Right atrium auricular region (tissue), 2 donors: Measurements from ENCODE around the gene CLASRP. TPM values are rescaled to one million over a fixed set of nuclear protein-coding genes. Genes with fewer than 3 reads are reported as not detected.

Experiments used
- DNase-seq: peaks from one replicate; pipeline ENCODE4 v3.0.0-alpha.2; 2019; ENCODE audit warnings: low spot score
- H3K27ac ChIP-seq, 2 donors: fragments of 200-600 bp; sonication (generic); 1 replicate in 1 of 2; 2 replicates in 1 of 2; pipeline ENCODE4 v1.5.1; 2016 to 2019
- H3K27me3 ChIP-seq, 2 donors: fragments of 200-600 bp; sonication (generic); one replicate each; pipeline versions ENCODE4 v1.5.1 to v1.6.0; 2017 to 2019
- H3K36me3 ChIP-seq: fragments of 200-600 bp; sonication (generic); one replicate; pipeline ENCODE4 v1.5.1; 2016
- H3K4me1 ChIP-seq, 2 donors: fragments of 200-600 bp; sonication (generic); one replicate each; pipeline versions ENCODE4 v1.5.1 to v1.6.0; 2017 to 2019
- H3K4me3 ChIP-seq, 2 donors: fragments of 200-600 bp; sonication (generic); 1 replicate in 1 of 2; 2 replicates in 1 of 2; pipeline ENCODE4 v1.5.1; 2017 to 2019; ENCODE audit warnings: mild to moderate bottlenecking in 1 of 2, moderate library complexity in 1 of 2
- H3K9me3 ChIP-seq, 2 donors: fragments of 200-600 bp; sonication (generic); one replicate each; pipeline ENCODE4 v1.5.1; 2019
- CTCF ChIP-seq, 2 donors: fragments of 200-600 bp; sonication (generic); IDR thresholded peaks; one replicate each; pipeline ENCODE4 v1.5.1; 2019; ENCODE audit warnings: antibody characterized with exemption in 2 of 2
- total RNA-seq, 2 donors: library from RNA; depleted of rRNA; stranded (reverse); fragments of >200 nt; gene quantifications; one replicate each; pipeline ENCODE4 v1.1.0, GENCODE V29; 2016

Gene CLASRP
- total RNA-seq, 2 donors from 2014 or later = 29.6 to 31.3 TPM

GRCh38 chr19:45005787-45006186, 33.1 kb upstream of the CLASRP start:
- H3K27ac ChIP-seq = no peak overlapping the region
- TF ChIP-seq CTCF (IDR thresholded peaks at IDR 0.05) = no peak
- peaks cover 0 to 10% of the 10 kb centered on the region in 2 donors for H3K4me1 ChIP-seq
- H3K27me3 ChIP-seq = no peaks in the 10 kb centered on the region
- no peaks in the 10 kb centered on the region for H3K36me3 ChIP-seq
- H3K4me3 ChIP-seq = no peak overlapping the region
- no peak for DNase-seq
- H3K9me3 ChIP-seq = no peaks in the 10 kb centered on the region

- TF ChIP-seq CTCF (IDR thresholded peaks at IDR 0.05) = no peak
- Histone ChIP-seq H3K36me3 (peaks cover 4% of the 10 kb centered on the region), H3K9me3 (no peaks in the 10 kb centered on the region)
Observed at GRCh38 chr19:45008552-45008951, 30.3 kb upstream of the CLASRP start.

GRCh38 chr19:45009625-45010255, 29.1 kb upstream of the CLASRP start:
- H3K27me3 ChIP-seq = no peaks in the 10 kb centered on the region
- no peak overlapping the region for H3K27ac ChIP-seq
- no peak for TF ChIP-seq CTCF (IDR thresholded peaks at IDR 0.05)
- no peaks in the 10 kb centered on the region for H3K4me1 ChIP-seq
- no peaks in the 10 kb centered on the region for H3K9me3 ChIP-seq
- no peak for DNase-seq
- H3K36me3 ChIP-seq = peaks cover 4% of the 10 kb centered on the region
- H3K4me3 ChIP-seq = no peak overlapping the region

More at GRCh38 chr19:45008552-45008951, 30.3 kb upstream of the CLASRP start:
- no peaks in the 10 kb centered on the region for H3K27me3 ChIP-seq
- no peak overlapping the region for H3K4me3 ChIP-seq
- no peak overlapping the region for H3K27ac ChIP-seq
- no peaks in the 10 kb centered on the region for H3K4me1 ChIP-seq
- DNase-seq = no peak

GRCh38 chr19:45010306-45010705, 28.5 kb upstream of the CLASRP start:
- peaks cover 4% of the 10 kb centered on the region for H3K36me3 ChIP-seq
- no peak for DNase-seq
- H3K27me3 ChIP-seq = no peaks in the 10 kb centered on the region
- no peak for TF ChIP-seq CTCF (IDR thresholded peaks at IDR 0.05)
- H3K9me3 ChIP-seq = no peaks in the 10 kb centered on the region
- H3K27ac ChIP-seq = no peak overlapping the region
- no peaks in the 10 kb centered on the region for H3K4me1 ChIP-seq
- H3K4me3 ChIP-seq = no peak overlapping the region

GRCh38 chr19:45011959-45012358, 26.9 kb upstream of the CLASRP start:
- TF ChIP-seq CTCF (IDR thresholded peaks at IDR 0.05) = no peak
- Histone ChIP-seq H3K27me3 (no peaks in the 10 kb centered on the region), H3K36me3 (peaks cover 4% of the 10 kb centered on the region), H3K4me1 (no peaks in the 10 kb centered on the region), H3K27ac (no peak overlapping the region), H3K4me3 (no peak overlapping the region), H3K9me3 (no peaks in the 10 kb centered on the region)
- no peak for DNase-seq
